ENCODE measurements around the gene HDDC2.
A peak's percentile ranks its signal among the peaks of the same experiment; 100 is the strongest.
"Not testable (repeated sequence)": the region's sequence is repeated elsewhere in the genome, so short reads cannot be mapped to it uniquely, and the experiment has no call there.

HDDC2 gene

GRCh38 chr6:125306756-125307149 lies 5.0 kb upstream of the HDDC2 start:
- no peak for DNase-seq

GRCh38 chr6:125304970-125305660 lies 3.3 kb upstream of the HDDC2 start:
- no peak for DNase-seq

GRCh38 chr6:125303512-125303854 lies 1.7 kb upstream of the HDDC2 start:
- DNase-seq, result no peak

GRCh38 chr6:125302840-125303511 lies 1.2 kb upstream of the HDDC2 start:
- DNase-seq, result peak; percentile 69

- DNase-seq, result peak; percentile 64
Observed at GRCh38 chr6:125300992-125301434, 754 bp downstream of the HDDC2 start.

GRCh38 chr6:125299257-125299656 lies 2.5 kb downstream of the HDDC2 start:
- DNase-seq, result no peak

GRCh38 chr6:125296471-125296870 lies 5.3 kb downstream of the HDDC2 start:
- DNase-seq, result no peak

GRCh38 chr6:125294925-125295324 lies 6.8 kb downstream of the HDDC2 start:
- DNase-seq, result no peak

GRCh38 chr6:125294036-125294435 lies 7.7 kb downstream of the HDDC2 start:
- DNase-seq, result no peak

- no peak for DNase-seq
Observed at GRCh38 chr6:125293587-125293986, 8.2 kb downstream of the HDDC2 start.

- no peak for DNase-seq
Observed at GRCh38 chr6:125287718-125288117, 14.0 kb downstream of the HDDC2 start.

GRCh38 chr6:125285936-125286335 lies 15.8 kb downstream of the HDDC2 start:
- no peak for DNase-seq

GRCh38 chr6:125285353-125285752 lies 16.4 kb downstream of the HDDC2 start:
- DNase-seq, result no peak

- not testable (repeated sequence) for DNase-seq
Observed at GRCh38 chr6:125282470-125282869, 19.3 kb downstream of the HDDC2 start.

- DNase-seq, result not testable (repeated sequence)
Observed at GRCh38 chr6:125280370-125281035, 21.3 kb downstream of the HDDC2 start.

- no peak for DNase-seq
Observed at GRCh38 chr6:125279961-125280360, 21.8 kb downstream of the HDDC2 start.

GRCh38 chr6:125277838-125278237 lies 23.9 kb downstream of the HDDC2 start:
- DNase-seq, result no peak

GRCh38 chr6:125275779-125276178 lies 26.0 kb downstream of the HDDC2 start:
- DNase-seq, result no peak

- DNase-seq, result no peak
Observed at GRCh38 chr6:125274935-125275334, 26.8 kb downstream of the HDDC2 start.

GRCh38 chr6:125273965-125274364 lies 27.8 kb downstream of the HDDC2 start:
- peak; percentile 17 for DNase-seq

GRCh38 chr6:125273251-125273650 lies 28.5 kb downstream of the HDDC2 start:
- no peak for DNase-seq

GRCh38 chr6:125271486-125272159 lies 30.1 kb downstream of the HDDC2 start:
- no peak for DNase-seq

GRCh38 chr6:125270380-125270779 lies 31.4 kb downstream of the HDDC2 start:
- no peak for DNase-seq

Measured in fibroblast of skin of right biceps (primary cell).